Natural killer cell treated with Interleukin-12 subunit alpha and Interleukin-12 subunit beta and Interleukin-15 and Interleukin-18, amount 100 ng/mL, for 72 hours (primary cell): ENCODE results near the gene HPSE2. TPM values are rescaled to one million over a fixed set of nuclear protein-coding genes. Genes with fewer than 3 reads are reported as not detected.

Experiments
- ATAC-seq, 2 donors: fragments of 150-1000 bp; cut with Tn5 transposase in 1 of 2; sonication (Bioruptor Pico), chemical (Tn5 transposase) in 1 of 2; 2 replicates each; pipeline ENCODE4 v1.10.0; 2021
- DNase-seq: peaks from one replicate; pipeline ENCODE4 v3.0.0; 2022; ENCODE audit warnings: low spot score
- H3K27ac Mint-ChIP-seq, 2 donors: 1 replicate in 1 of 2; 2 replicates in 1 of 2; pipeline ENCODE4 v1.8.0; 2022; ENCODE audit warnings: mixed read lengths in 2 of 2, mild to moderate bottlenecking in 1 of 2, moderate library complexity in 1 of 2
- H3K27me3 Mint-ChIP-seq, 2 donors: 1 replicate in 1 of 2; 2 replicates in 1 of 2; pipeline ENCODE4 v1.8.0; 2022; ENCODE audit warnings: mixed read lengths in 2 of 2
- H3K36me3 Mint-ChIP-seq: one replicate; pipeline ENCODE4 v1.8.0; 2022; ENCODE audit warnings: mixed read lengths
- H3K4me1 Mint-ChIP-seq, 2 donors: 1 replicate in 1 of 2; 2 replicates in 1 of 2; pipeline ENCODE4 v1.8.0; 2022; ENCODE audit warnings: low read depth in 2 of 2, mixed read lengths in 2 of 2, mild to moderate bottlenecking in 1 of 2
- H3K4me3 Mint-ChIP-seq: one replicate; pipeline ENCODE4 v1.8.0; 2022; ENCODE audit warnings: mixed read lengths
- H3K9me3 Mint-ChIP-seq: 2 replicates; pipeline ENCODE4 v1.8.0; 2022; ENCODE audit warnings: mixed read lengths
- total RNA-seq, 2 donors: library from RNA; stranded (reverse); gene quantifications; one replicate each; pipeline ENCODE4 v1.2.3, GENCODE V29; 2022

Gene HPSE2
- total RNA-seq, 2 donors from 2014 or later = not detected

- peaks cover 5% of the 10 kb centered on the region for H3K9me3 Mint-ChIP-seq
- H3K4me1 Mint-ChIP-seq = no peaks in the 10 kb centered on the region
- no peak for DNase-seq
- no peak for ATAC-seq
- no peak overlapping the region for H3K4me3 Mint-ChIP-seq
- no peaks in the 10 kb centered on the region for H3K27me3 Mint-ChIP-seq
- H3K36me3 Mint-ChIP-seq = no peaks in the 10 kb centered on the region
- H3K27ac Mint-ChIP-seq = no peak overlapping the region
Measured at GRCh38 chr10:98855403-98856189, 380.1 kb downstream of the HPSE2 start.

- no peak for DNase-seq
- no peak overlapping the region for H3K4me3 Mint-ChIP-seq
- no peaks in the 10 kb centered on the region for H3K36me3 Mint-ChIP-seq
- no peaks in the 10 kb centered on the region for H3K4me1 Mint-ChIP-seq
- peaks cover 5% of the 10 kb centered on the region for H3K9me3 Mint-ChIP-seq
- H3K27ac Mint-ChIP-seq = no peak overlapping the region
- no peaks in the 10 kb centered on the region for H3K27me3 Mint-ChIP-seq
- ATAC-seq = no peak
Measured at GRCh38 chr10:98852686-98853085, 383.0 kb downstream of the HPSE2 start.

- Mint-ChIP-seq H3K4me3 (no peak overlapping the region), H3K36me3 (no peaks in the 10 kb centered on the region), H3K27me3 (peaks cover 0 to 5% of the 10 kb centered on the region in 2 donors), H3K4me1 (no peaks in the 10 kb centered on the region), H3K9me3 (peaks cover 3% of the 10 kb centered on the region), H3K27ac (no peak overlapping the region)
- ATAC-seq (no peak), DNase-seq (no peak)
Measured at GRCh38 chr10:98848361-98848760, 387.3 kb downstream of the HPSE2 start.

- H3K27ac Mint-ChIP-seq = no peak overlapping the region
Measured at GRCh38 chr10:98846787-98847186, 388.9 kb downstream of the HPSE2 start.

GRCh38 chr10:98833542-98833941, 402.1 kb downstream of the HPSE2 start:
- Mint-ChIP-seq H3K27me3 (peaks cover 2 to 5% of the 10 kb centered on the region in 2 donors), H3K9me3 (peaks cover 3% of the 10 kb centered on the region), H3K4me3 (no peak overlapping the region), H3K36me3 (no peaks in the 10 kb centered on the region), H3K4me1 (no peaks in the 10 kb centered on the region), H3K27ac (no peak overlapping the region)
- ATAC-seq (no peak), DNase-seq (no peak)

More at GRCh38 chr10:98846787-98847186, 388.9 kb downstream of the HPSE2 start:
- no peak for ATAC-seq
- Mint-ChIP-seq H3K9me3 (peaks cover 3% of the 10 kb centered on the region), H3K27me3 (peaks cover 0 to 5% of the 10 kb centered on the region in 2 donors), H3K4me3 (no peak overlapping the region), H3K36me3 (no peaks in the 10 kb centered on the region), H3K4me1 (no peaks in the 10 kb centered on the region)
- no peak for DNase-seq

GRCh38 chr10:98832738-98833137, 402.9 kb downstream of the HPSE2 start:
- Mint-ChIP-seq H3K27ac (no peak overlapping the region), H3K27me3 (peaks cover 2 to 5% of the 10 kb centered on the region in 2 donors), H3K4me1 (no peaks in the 10 kb centered on the region), H3K9me3 (peaks cover 6% of the 10 kb centered on the region), H3K4me3 (no peak overlapping the region), H3K36me3 (no peaks in the 10 kb centered on the region)
- DNase-seq (no peak), ATAC-seq (no peak)

- peaks cover 6% of the 10 kb centered on the region for H3K9me3 Mint-ChIP-seq
- H3K36me3 Mint-ChIP-seq = no peaks in the 10 kb centered on the region
- no peak overlapping the region for H3K4me3 Mint-ChIP-seq
- DNase-seq (no peak), ATAC-seq (no peak)
- peaks cover 2 to 5% of the 10 kb centered on the region in 2 donors for H3K27me3 Mint-ChIP-seq
- H3K27ac Mint-ChIP-seq = no peak overlapping the region
- H3K4me1 Mint-ChIP-seq = no peaks in the 10 kb centered on the region
Measured at GRCh38 chr10:98832196-98832595, 403.5 kb downstream of the HPSE2 start.

GRCh38 chr10:98831391-98831790, 404.3 kb downstream of the HPSE2 start:
- peaks cover 6% of the 10 kb centered on the region for H3K9me3 Mint-ChIP-seq

GRCh38 chr10:98825741-98826140, 409.9 kb downstream of the HPSE2 start:
- ATAC-seq (no peak), DNase-seq (no peak)
- Mint-ChIP-seq H3K27ac (no peak overlapping the region), H3K4me3 (no peak overlapping the region), H3K4me1 (no peaks in the 10 kb centered on the region), H3K36me3 (no peaks in the 10 kb centered on the region), H3K27me3 (no peaks in the 10 kb centered on the region), H3K9me3 (peaks cover 9% of the 10 kb centered on the region)

More at GRCh38 chr10:98831391-98831790, 404.3 kb downstream of the HPSE2 start:
- Mint-ChIP-seq H3K36me3 (no peaks in the 10 kb centered on the region), H3K4me1 (no peaks in the 10 kb centered on the region), H3K27ac (no peak overlapping the region), H3K27me3 (peaks cover 2 to 5% of the 10 kb centered on the region in 2 donors), H3K4me3 (no peak overlapping the region)
- no peak for ATAC-seq
- no peak for DNase-seq

- H3K27ac Mint-ChIP-seq = no peak overlapping the region
- H3K36me3 Mint-ChIP-seq = no peaks in the 10 kb centered on the region
- no peaks in the 10 kb centered on the region for H3K27me3 Mint-ChIP-seq
- no peak overlapping the region for H3K4me3 Mint-ChIP-seq
- no peaks in the 10 kb centered on the region for H3K4me1 Mint-ChIP-seq
- ATAC-seq (no peak), DNase-seq (no peak)
- H3K9me3 Mint-ChIP-seq = no peaks in the 10 kb centered on the region
Measured at GRCh38 chr10:98817396-98817795, 418.3 kb downstream of the HPSE2 start.

GRCh38 chr10:98815039-98815885, 420.4 kb downstream of the HPSE2 start:
- Mint-ChIP-seq H3K9me3 (no peaks in the 10 kb centered on the region), H3K36me3 (no peaks in the 10 kb centered on the region), H3K27ac (no peak overlapping the region), H3K27me3 (no peaks in the 10 kb centered on the region), H3K4me3 (no peak overlapping the region), H3K4me1 (no peaks in the 10 kb centered on the region)
- DNase-seq = no peak
- no peak for ATAC-seq

GRCh38 chr10:98814470-98814869, 421.2 kb downstream of the HPSE2 start:
- no peak overlapping the region for H3K4me3 Mint-ChIP-seq

GRCh38 chr10:98808282-98808892, 427.3 kb downstream of the HPSE2 start:
- DNase-seq (no peak), ATAC-seq (no peak)
- H3K27ac Mint-ChIP-seq = no peak overlapping the region

More at GRCh38 chr10:98814470-98814869, 421.2 kb downstream of the HPSE2 start:
- ATAC-seq = no peak
- Mint-ChIP-seq H3K9me3 (no peaks in the 10 kb centered on the region), H3K27ac (no peak overlapping the region), H3K4me1 (no peaks in the 10 kb centered on the region), H3K27me3 (no peaks in the 10 kb centered on the region), H3K36me3 (no peaks in the 10 kb centered on the region)
- no peak for DNase-seq

GRCh38 chr10:98800263-98800662, 435.4 kb downstream of the HPSE2 start:
- ATAC-seq = no peak
- H3K27me3 Mint-ChIP-seq = peaks cover 0 to 4% of the 10 kb centered on the region in 2 donors
- peaks cover 13% of the 10 kb centered on the region for H3K9me3 Mint-ChIP-seq
- no peak for DNase-seq
- H3K36me3 Mint-ChIP-seq = peaks cover 6% of the 10 kb centered on the region
- no peaks in the 10 kb centered on the region for H3K4me1 Mint-ChIP-seq
- no peak overlapping the region for H3K4me3 Mint-ChIP-seq
- H3K27ac Mint-ChIP-seq = no peak overlapping the region

More at GRCh38 chr10:98808282-98808892, 427.3 kb downstream of the HPSE2 start:
- Mint-ChIP-seq H3K4me1 (no peaks in the 10 kb centered on the region), H3K36me3 (no peaks in the 10 kb centered on the region), H3K4me3 (no peak overlapping the region), H3K27me3 (no peaks in the 10 kb centered on the region), H3K9me3 (no peaks in the 10 kb centered on the region)
